GM18511 (cell line): ENCODE measurements around the gene TMEM201.

Experiments used
- ATAC-seq: cut with Tn5 transposase; IDR thresholded peaks from one replicate; pipeline ENCODE4 v1.9.1; 2021; ENCODE audit warnings: mild to moderate bottlenecking, moderate library complexity; ENCODE audit not compliant: unreplicated experiment

Gene TMEM201

GRCh38 chr1:9651565-9652378, 63.1 kb downstream of the TMEM201 start, which contains the start of gene PIK3CD:
PIK3CD (plus strand) TSS chr1:9651731; CDS start chr1:9710456, 58,725 bp downstream.
- ATAC-seq: no peak

- ATAC-seq: no peak
Observed at GRCh38 chr1:9652379-9653209, 63.9 kb downstream of the TMEM201 start.

- no peak for ATAC-seq
Observed at GRCh38 chr1:9653210-9653490, 64.4 kb downstream of the TMEM201 start.

DNA sequence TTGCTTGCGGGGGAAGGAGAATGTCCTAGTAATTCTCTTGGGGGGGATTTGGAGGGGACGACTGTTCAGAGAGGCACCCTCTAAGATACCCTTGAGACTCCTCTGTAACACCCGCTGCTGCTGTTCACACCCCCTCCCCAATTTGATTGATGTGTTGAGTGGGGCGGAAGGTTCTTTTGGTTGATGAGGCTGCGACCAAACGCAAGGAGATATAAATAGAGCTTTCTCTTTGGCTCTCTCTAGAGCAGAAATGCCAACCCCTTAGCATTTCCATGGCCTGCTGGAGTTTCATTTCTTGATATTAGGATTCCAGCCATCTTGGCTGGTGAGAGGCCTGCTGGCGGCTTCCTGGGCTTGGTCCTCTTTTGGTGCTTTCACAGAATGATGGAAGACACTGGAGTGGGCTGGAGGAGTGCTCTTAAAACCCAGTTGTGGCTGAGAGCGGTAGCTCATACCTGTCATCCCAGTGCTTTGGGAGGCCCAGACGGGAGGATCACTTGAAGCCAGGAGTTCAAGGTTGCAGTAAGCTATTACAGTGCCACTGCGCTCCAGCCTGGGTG, 64.9 kb downstream of the TMEM201 start:
- no peak for ATAC-seq

- ATAC-seq: no peak
Observed at GRCh38 chr1:9654051-9654833, 65.5 kb downstream of the TMEM201 start.

DNA sequence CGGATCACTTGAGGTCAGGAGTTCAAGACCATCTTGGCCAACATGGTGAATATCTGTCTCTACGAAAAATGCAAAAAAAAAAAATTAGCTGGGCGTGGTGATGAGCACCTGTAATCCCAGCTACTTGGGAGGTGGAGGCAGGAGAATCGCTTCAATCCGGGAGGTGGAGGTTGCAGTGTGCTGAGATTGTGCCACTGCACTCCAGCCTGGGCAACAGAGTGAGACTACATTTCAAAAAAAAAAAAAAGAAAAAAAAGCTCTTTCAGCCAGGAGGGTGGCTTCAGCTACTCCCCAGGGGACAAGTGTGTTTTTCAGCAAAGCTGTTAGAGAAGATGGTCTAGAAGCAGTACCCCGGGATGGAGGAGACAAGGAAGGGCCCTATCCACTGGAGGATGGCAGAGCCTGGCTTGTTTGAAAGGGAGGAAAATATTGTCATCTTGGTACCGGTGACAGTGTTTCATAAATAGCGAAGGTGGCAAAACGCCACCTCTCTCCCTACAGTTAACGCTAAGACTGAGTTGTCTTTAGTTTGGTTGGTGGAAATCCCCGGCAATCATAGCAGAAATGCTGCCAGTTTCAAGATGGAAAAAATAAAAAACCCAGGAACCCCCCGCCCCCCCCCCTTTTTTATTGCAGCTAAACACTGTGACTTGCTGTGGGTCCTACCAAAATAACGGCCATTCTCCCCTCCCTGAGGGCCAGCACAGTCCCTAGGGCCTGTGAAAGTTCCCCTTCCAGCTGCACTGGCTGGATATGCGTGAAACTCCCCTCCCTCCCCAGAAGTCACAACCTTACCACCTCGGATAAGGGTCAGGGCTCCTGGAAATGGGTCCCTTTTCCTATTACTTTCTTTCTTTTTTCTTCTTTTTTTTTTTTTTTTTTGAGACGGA, 66.4 kb downstream of the TMEM201 start:
- no peak for ATAC-seq

DNA sequence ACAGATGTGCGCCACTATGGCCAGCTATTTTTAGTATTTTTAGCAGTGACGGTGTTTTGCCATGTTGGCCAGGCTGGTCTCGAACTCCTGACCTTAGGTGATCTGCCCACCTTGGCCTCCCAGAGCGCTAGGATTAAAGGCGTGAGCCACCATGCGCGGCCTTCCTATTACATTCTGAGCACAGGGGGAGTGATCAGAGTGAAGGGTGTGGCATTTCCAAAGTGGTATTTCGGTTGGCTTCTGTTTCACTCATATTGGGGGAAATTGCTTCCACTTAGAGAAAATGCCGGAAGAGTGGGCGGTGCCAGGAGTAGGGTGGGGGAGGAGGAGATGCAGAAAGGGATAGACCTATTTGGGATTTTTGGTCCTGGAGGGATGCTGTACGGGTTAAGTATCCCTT, 67.1 kb downstream of the TMEM201 start:
- ATAC-seq: no peak

DNA sequence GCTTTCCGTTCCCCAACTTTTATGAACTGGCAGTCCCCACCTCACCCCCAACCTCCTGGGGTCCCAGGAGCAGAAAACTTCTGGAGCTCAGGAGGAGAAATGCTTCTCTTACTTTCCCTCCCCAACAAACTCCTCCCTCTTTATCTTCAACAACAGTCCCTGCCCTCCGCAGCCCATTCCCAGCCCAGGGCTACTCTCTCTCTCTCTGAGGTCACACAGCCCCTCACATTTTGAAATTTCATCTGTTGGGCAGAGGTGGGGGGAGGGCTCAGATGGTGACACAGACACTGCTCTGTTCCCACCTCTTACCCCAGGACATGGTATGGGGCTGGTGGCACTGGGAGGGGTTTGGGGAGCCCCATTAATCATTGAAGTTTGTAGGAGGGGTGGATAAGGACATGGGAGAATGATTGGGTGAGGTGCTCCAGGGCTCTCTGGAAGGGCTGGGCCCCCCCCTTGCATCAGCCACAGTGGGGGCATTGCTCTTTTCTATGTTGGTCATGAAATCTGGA, 68.9 kb downstream of the TMEM201 start:
- ATAC-seq: no peak

DNA sequence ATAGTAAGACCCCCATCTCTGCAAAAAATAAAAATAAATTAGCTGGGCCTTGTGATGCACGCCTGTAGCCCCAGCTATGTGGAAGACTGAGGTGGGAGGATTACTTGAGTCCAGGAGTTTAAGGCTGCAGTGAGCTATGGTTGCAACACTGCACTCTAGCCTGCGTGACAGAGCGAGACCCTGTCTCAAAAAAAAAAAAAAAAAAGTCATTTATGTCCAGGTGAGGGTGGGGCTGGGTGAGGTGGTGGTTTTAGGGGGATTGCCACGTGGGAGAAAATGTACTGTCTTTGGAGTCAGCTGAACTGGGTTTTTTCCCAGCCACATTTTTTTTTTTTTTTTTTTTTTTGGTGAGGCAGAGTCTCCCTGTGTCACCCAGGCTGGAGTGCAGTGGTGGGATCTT, 69.5 kb downstream of the TMEM201 start:
- no peak for ATAC-seq

- no peak for ATAC-seq
Observed at GRCh38 chr1:9659328-9659727, 70.6 kb downstream of the TMEM201 start.

DNA sequence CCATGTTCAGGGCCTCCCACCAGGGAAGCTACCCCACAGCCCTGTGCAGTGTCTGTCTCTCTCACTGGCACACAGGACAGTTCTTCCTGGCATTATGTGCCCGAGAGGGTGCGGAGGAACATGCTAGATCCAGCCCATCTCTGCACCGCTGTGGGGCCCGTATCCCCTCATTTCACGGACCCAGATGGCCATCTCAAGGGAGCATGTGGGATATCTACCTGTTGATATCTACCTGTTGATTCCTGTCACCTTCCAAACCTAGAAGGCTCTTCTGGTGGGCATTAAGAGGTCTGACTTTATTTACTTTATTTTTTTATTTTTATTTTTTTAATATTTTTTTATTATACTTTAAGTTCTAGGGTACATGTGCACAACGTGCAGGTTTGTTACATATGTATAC, 74.5 kb downstream of the TMEM201 start:
- ATAC-seq: no peak
